Measurements from ENCODE around the gene PIP4K2C.

DNA sequence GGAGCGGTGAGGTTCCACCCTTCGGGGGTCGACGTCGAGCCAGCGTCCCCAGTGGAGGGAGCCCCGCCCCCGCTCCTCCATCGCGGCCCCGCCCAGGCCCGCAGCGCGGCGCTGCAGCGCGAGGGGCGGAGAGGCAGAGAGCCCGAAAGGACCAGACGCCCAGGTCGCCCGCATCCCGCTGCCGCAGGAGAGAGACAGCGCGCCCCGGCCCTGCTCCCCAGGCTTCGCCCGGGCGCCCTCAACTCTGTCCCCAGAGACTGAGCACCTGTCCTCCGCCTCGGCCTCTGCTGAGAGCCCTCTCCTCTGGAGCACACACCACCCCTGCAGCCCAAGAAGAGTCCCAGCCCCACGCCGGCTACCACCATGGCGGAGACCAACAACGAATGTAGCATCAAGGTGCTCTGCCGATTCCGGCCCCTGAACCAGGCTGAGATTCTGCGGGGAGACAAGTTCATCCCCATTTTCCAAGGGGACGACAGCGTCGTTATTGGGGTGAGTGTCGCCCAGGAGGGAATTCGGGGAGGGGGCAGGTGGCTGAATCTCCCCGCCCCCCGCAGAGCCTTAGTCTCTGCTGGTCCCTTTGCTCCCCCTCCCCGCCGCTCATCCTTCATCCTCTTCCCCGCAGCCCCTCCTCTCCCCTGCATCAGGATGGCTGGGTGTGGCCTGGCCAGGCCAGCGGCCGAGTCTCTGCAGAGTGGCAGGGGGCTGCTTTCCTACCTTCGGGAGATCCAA, 40.9 kb upstream of the PIP4K2C start, which contains the start of gene KIF5A:
- TF ChIP-seq POLR2A (IDR thresholded peaks at IDR 0.05; ENCODE audit: extremely low read depth, insufficient read length): no peak
- TF ChIP-seq, protein P1, sequence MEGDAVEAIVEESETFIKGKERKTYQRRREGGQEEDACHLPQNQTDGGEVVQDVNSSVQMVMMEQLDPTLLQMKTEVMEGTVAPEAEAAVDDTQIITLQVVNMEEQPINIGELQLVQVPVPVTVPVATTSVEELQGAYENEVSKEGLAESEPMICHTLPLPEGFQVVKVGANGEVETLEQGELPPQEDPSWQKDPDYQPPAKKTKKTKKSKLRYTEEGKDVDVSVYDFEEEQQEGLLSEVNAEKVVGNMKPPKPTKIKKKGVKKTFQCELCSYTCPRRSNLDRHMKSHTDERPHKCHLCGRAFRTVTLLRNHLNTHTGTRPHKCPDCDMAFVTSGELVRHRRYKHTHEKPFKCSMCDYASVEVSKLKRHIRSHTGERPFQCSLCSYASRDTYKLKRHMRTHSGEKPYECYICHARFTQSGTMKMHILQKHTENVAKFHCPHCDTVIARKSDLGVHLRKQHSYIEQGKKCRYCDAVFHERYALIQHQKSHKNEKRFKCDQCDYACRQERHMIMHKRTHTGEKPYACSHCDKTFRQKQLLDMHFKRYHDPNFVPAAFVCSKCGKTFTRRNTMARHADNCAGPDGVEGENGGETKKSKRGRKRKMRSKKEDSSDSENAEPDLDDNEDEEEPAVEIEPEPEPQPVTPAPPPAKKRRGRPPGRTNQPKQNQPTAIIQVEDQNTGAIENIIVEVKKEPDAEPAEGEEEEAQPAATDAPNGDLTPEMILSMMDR (IDR thresholded peaks at IDR 0.05; ENCODE audit: low read depth, low read length): no peak
- TF ChIP-seq, protein P2, sequence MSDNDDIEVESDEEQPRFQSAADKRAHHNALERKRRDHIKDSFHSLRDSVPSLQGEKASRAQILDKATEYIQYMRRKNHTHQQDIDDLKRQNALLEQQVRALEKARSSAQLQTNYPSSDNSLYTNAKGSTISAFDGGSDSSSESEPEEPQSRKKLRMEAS (IDR thresholded peaks at IDR 0.05; ENCODE audit: low read depth, low read length): no peak

Measured in NB4 (cell line).